HCT116 (cell line): ENCODE measurements around the gene SARNP. TPM values are rescaled to one million over a fixed set of nuclear protein-coding genes. Genes with fewer than 3 reads are reported as not detected.
"Not testable (repeated sequence)": the region's sequence is repeated elsewhere in the genome, so short reads cannot be mapped to it uniquely, and the experiment has no call there.

Experiments used
- ATAC-seq: fragments of 200-7000 bp; cut with Tn5 transposase; 2 replicates; pipeline ENCODE4 v1.9.1; 2020; ENCODE audit warnings: mild to moderate bottlenecking, moderate library complexity
- BruUV-seq: library from RNA; stranded (reverse); fragments of 400-500 nt; replicated peaks from 2 replicates; lab custom pipeline; 2021; lab: Mats Ljungman, UMichigan
- CTCF ChIA-PET: fragments of 300-600 bp; sonication (Branson Sonifier 250); formaldehyde crosslinking; loops from one replicate; lab custom pipeline; 2021; ENCODE audit warnings: antibody characterized with exemption; lab: Charles Lee
- POLR2A ChIA-PET: fragments of 300-600, 350-600 bp; sonication (Branson Sonifier 250); formaldehyde crosslinking; loops from one replicate; lab custom pipeline; 2021; ENCODE audit warnings: antibody characterized with exemption; lab: Charles Lee
- RAD21 ChIA-PET, 2 experiments: fragments of 300-600 bp; sonication (Branson Sonifier 250); formaldehyde crosslinking; loops; one replicate each; lab custom pipeline; 2023; ENCODE audit warnings: low total read pairs in 2 of 2; ENCODE audit not compliant: uncharacterized antibody in 2 of 2, unreplicated experiment in 2 of 2, low non-redundant PET in 1 of 2; lab: Charles Lee
- DNase-seq: peaks from one replicate; pipeline ENCODE4 v3.0.0-alpha.2; 2010; ENCODE audit warnings: low read depth, low spot score
- H2AFZ ChIP-seq: fragments of 200-600 bp; shearing (Covaris generic), sonication (generic); 2 replicates; pipeline ENCODE4 v1.6.1; 2017; ENCODE audit warnings: low read depth, mixed run types, mixed read lengths, antibody characterized with exemption, low read length; ENCODE audit not compliant: poor library complexity, severe bottlenecking
- H3K27ac ChIP-seq: 2 replicates; pipeline ENCODE4 v1.5.1; 2012; ENCODE audit warnings: low read depth, low read length
- H3K27me3 ChIP-seq: fragments of 200-600 bp; sonication (generic); 2 replicates; pipeline ENCODE4 v1.6.1; 2016; ENCODE audit warnings: mixed run types, low read length, mixed read lengths; ENCODE audit not compliant: insufficient read depth
- H3K36me3 ChIP-seq, 2 experiments: fragments of 200-500 bp in 1 of 2; fragments of 200-600 bp in 1 of 2; sonication (Bioruptor generic) in 1 of 2; sonication (generic) in 1 of 2; 2 replicates each; pipeline versions ENCODE4 v1.5.1 to v1.6.1; 2014 to 2016; ENCODE audit warnings: low read length in 2 of 2, inconsistent platforms in 1 of 2, mixed read lengths in 1 of 2, mixed run types in 1 of 2; ENCODE audit not compliant: insufficient read depth in 2 of 2, control insufficient read depth in 1 of 2
- H3K4me1 ChIP-seq, 2 experiments: fragments of 200-600 bp in 1 of 2; sonication (generic) in 1 of 2; 2 replicates each; pipeline versions ENCODE4 v1.5.1 to v1.6.1; 2012 to 2017; ENCODE audit warnings: low read length in 2 of 2, inconsistent platforms in 1 of 2, mild to moderate bottlenecking in 1 of 2, mixed read lengths in 1 of 2, mixed run types in 1 of 2, moderate library complexity in 1 of 2; ENCODE audit not compliant: insufficient read depth in 2 of 2, control insufficient read depth in 1 of 2
- H3K4me2 ChIP-seq: fragments of 200-600 bp; sonication (generic); 2 replicates; pipeline ENCODE4 v1.6.1; 2017; ENCODE audit warnings: mixed run types, low read length, mixed read lengths
- H3K4me3 ChIP-seq, 2 experiments: fragments of 200-600 bp in 1 of 2; sonication (generic) in 1 of 2; replicated peaks in 1 of 2; 2 replicates each; pipeline ENCODE4 v1.5.1; 2011 to 2016; ENCODE audit warnings: low read length in 2 of 2, control low read depth in 1 of 2, low read depth in 1 of 2, mild to moderate bottlenecking in 1 of 2, mixed read lengths in 1 of 2, mixed run types in 1 of 2
- H3K79me2 ChIP-seq: fragments of 200-600 bp; sonication (generic); 2 replicates; pipeline ENCODE4 v1.6.1; 2017; ENCODE audit warnings: mild to moderate bottlenecking, mixed run types, low read length, moderate library complexity, mixed read lengths; ENCODE audit not compliant: insufficient read depth
- H3K9ac ChIP-seq: fragments of 200-600 bp; sonication (generic); 2 replicates; pipeline ENCODE4 v1.6.1; 2016; ENCODE audit warnings: low read length, mixed read lengths
- H3K9me2 ChIP-seq: fragments of 200-600 bp; sonication (generic), shearing (Covaris generic); 2 replicates; pipeline ENCODE4 v1.6.1; 2017; ENCODE audit warnings: mixed run types, mild to moderate bottlenecking, moderate library complexity; ENCODE audit not compliant: insufficient read depth
- H3K9me3 ChIP-seq, 2 experiments: fragments of 200-500 bp in 1 of 2; fragments of 200-600 bp in 1 of 2; sonication (Bioruptor generic) in 1 of 2; sonication (generic) in 1 of 2; 2 replicates each; pipeline ENCODE4 v1.6.1; 2014 to 2017; ENCODE audit warnings: low read length in 2 of 2, mixed read lengths in 2 of 2, inconsistent platforms in 1 of 2, low read depth in 1 of 2, mild to moderate bottlenecking in 1 of 2, mixed run types in 1 of 2, moderate library complexity in 1 of 2; ENCODE audit not compliant: control insufficient read depth in 1 of 2, insufficient read depth in 1 of 2
- H4K20me1 ChIP-seq: fragments of 200-600 bp; sonication (generic), shearing (Covaris generic); 2 replicates; pipeline ENCODE4 v1.6.1; 2017; ENCODE audit warnings: mixed run types, mild to moderate bottlenecking, moderate library complexity; ENCODE audit not compliant: insufficient read depth
- CBX3 ChIP-seq: IDR thresholded peaks from 2 replicates; pipeline ENCODE4 v1.6.1; 2012; ENCODE audit warnings: low read depth
- EGR1 ChIP-seq: IDR thresholded peaks from 2 replicates; pipeline ENCODE4 v1.6.1; 2012; ENCODE audit warnings: low read depth
- EZH2phosphoT487 ChIP-seq: fragments of 200-600 bp; IDR thresholded peaks from 2 replicates; pipeline ENCODE4 v1.6.1; 2018; ENCODE audit warnings: antibody characterized with exemption, borderline replicate concordance
- SIN3A ChIP-seq: IDR thresholded peaks from 2 replicates; pipeline ENCODE4 v1.6.1; 2012; ENCODE audit warnings: low read depth
- SP1 ChIP-seq: IDR thresholded peaks from 2 replicates; pipeline ENCODE4 v1.6.1; 2012; ENCODE audit warnings: low read depth
- YY1 ChIP-seq: IDR thresholded peaks from 2 replicates; pipeline ENCODE4 v1.6.1; 2011; ENCODE audit warnings: low read length, low read depth, moderate library complexity, mild to moderate bottlenecking; ENCODE audit not compliant: insufficient replicate concordance; ENCODE audit errors: extremely low read depth
- intact Hi-C: fragments of 100-400 bp; cut with micrococcal nuclease; formaldehyde crosslinking; loops from 2 replicates; pipeline ENCODE4 v1.10.0; 2022
- total RNA-seq: library from RNA; stranded (reverse); gene quantifications from one replicate; pipeline ENCODE4 v1.2.1, GENCODE V29; 2021; ENCODE audit not compliant: unreplicated experiment

The SARNP gene
- total RNA-seq, 1 experiment from 2014 or later = 82.4 TPM

DNA sequence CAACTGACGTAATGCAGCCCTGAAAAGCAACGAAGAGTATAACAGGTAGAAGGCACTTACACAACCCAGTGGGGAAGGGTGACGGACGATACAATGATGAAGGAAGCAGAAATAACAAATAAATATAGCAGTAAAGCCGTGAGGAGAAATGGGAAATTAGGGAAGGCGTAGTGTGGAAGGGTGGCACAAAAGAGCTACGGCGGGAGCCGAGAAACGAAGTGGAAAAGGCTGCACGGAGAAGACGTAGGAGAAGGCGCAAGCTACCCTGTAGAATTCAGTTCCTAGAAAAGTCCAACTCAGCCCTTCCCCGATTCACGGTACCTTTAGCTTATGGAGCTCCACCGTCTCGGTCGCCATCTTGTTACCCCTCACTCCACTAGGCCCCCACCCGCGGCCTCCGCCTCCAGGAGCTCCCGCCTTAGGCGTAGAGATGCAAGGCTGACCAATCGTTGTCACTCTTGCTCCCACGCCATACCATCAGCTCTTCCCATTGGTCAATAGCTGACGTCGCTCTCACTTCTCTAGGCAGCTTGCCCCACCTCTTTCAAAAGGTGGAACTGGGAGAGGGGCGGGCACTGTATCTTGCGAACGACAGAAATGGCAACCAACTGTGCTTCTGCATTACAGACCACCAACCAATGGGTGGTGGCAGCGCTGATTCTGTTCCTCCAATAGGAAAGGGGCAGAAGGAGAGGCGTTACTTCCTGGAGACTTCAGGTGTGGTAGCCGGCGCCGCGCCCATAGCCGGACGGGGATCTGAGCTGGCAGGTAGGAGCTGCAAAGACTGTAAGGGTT is at the start of gene SARNP, which contains the start of gene ORMDL2 (continued):
- TF ChIP-seq EZH2phosphoT487 (no peak), EGR1 (no peak), YY1 (peak; percentile 95), SIN3A (peak; percentile 90)

DNA sequence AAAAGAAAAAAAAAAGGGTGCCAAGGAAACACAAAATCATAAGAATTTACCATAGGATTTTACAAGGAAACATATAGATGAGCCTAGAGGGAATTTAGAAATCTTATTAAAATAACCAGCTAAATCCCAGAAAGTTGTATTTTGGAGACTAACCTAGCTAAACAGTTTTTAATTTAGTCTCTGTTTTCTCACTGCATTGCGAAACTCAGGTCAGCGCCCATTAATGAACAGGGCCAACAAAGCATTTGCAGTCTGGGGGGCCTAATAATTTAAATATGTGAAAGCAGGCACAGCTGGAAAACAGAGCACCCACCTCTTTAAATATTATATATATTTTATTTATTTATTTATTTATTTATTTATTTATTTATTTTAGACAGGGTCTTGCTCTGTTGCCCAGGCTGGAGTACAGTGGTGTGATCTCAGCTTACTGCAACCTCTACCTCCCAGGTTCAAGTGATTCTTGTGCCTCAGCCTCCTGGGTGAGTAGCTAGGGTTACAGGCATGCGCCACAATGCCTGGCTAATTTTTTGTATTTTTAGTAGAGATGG is 49.0 kb upstream of the SARNP start:
- H4K20me1 ChIP-seq, H2AFZ ChIP-seq, H3K27ac ChIP-seq, H3K36me3 ChIP-seq, POLR2A ChIA-PET, H3K9ac ChIP-seq, RAD21 ChIA-PET, BruUV-seq, ATAC-seq, DNase-seq, H3K4me3 ChIP-seq, H3K79me2 ChIP-seq, intact Hi-C loops, H3K9me2 ChIP-seq, H3K9me3 ChIP-seq, H3K27me3 ChIP-seq, H3K4me2 ChIP-seq, CTCF ChIA-PET, H3K4me1 ChIP-seq: not testable (repeated sequence)

DNA sequence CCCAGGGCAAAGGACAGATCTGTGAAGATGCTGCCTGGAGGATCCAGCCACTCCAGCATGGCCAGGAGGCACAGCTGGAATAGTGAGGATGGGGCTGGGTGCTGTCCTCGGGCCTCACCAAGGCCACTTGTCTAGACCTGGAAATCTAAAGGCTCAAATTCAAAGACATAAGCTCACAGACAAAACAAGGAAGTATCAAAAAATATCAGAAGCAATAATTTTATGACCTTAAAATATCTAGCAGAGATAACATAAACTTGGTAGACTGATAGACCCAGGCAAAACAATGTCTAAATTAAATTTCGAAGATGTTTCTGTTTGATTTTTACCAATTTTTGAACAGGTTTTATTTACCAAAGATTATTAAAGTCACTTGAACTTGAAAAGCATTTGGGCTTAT is 47.8 kb upstream of the SARNP start:
- ChIA-PET POLR2A (no interaction called here), RAD21 (no interaction called here), CTCF (no interaction called here)
- H3K9me3 ChIP-seq = no peaks in the 10 kb centered on the region; a peak in 1 of 4 replicates
- H3K36me3 ChIP-seq = no peaks in the 10 kb centered on the region
- no peak overlapping the region for H3K27ac ChIP-seq
- DNase-seq (no peak), ATAC-seq (no peak)
- no peaks in the 10 kb centered on the region for H3K79me2 ChIP-seq
- H3K9ac ChIP-seq = no peak overlapping the region
- intact Hi-C loops = no loop called here
- H4K20me1 ChIP-seq = no peaks in the 10 kb centered on the region
- H2AFZ ChIP-seq = no peak overlapping the region
- no peak overlapping the region for H3K4me3 ChIP-seq
- H3K9me2 ChIP-seq = no peaks in the 10 kb centered on the region
- no TSS peak for BruUV-seq
- H3K4me1 ChIP-seq = no peaks in the 10 kb centered on the region
- H3K4me2 ChIP-seq = no peak overlapping the region
- no peaks in the 10 kb centered on the region for H3K27me3 ChIP-seq
- TF ChIP-seq CBX3 (peak; percentile 78), SP1 (no peak)

DNA sequence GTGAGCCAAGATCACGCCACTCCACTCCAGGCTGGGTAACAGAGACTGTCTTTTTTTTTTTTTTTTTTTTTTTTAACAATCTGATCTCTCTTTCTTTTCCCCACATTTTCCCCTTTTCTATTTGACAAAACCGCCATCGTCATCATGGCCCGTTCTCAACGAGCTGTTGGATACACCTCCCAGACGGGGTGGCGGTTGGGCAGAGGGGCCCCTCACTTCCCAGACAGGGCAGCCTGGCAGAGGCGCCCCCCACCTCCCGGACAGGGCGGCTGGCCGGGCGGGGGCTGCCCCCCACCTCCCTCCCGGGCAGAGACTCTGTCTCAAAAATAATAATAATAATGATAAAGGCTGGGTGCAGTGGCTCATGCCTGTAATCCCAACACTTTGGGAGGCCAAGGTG is 45.4 kb upstream of the SARNP start:
- POLR2A ChIA-PET, CTCF ChIA-PET, ATAC-seq, RAD21 ChIA-PET, H3K27ac ChIP-seq, H2AFZ ChIP-seq, intact Hi-C loops, H3K4me1 ChIP-seq, H3K9ac ChIP-seq, H3K4me2 ChIP-seq, H3K36me3 ChIP-seq, H3K9me3 ChIP-seq, H4K20me1 ChIP-seq, H3K9me2 ChIP-seq, BruUV-seq, H3K27me3 ChIP-seq, DNase-seq, H3K79me2 ChIP-seq, H3K4me3 ChIP-seq: not testable (repeated sequence)
